Astrocyte of the spinal cord (primary cell): Measurements from ENCODE around the gene YAF2.

Source experiments
- DNase-seq: peaks from one replicate; pipeline ENCODE4 v3.0.0; 2011; ENCODE audit warnings: low read depth, low spot score
- H3K4me3 ChIP-seq: 2 replicates; pipeline ENCODE4 v1.5.1; 2011; ENCODE audit warnings: low read depth, mild to moderate bottlenecking, low read length, moderate library complexity
- CTCF ChIP-seq: IDR thresholded peaks from 2 replicates; pipeline ENCODE4 v1.5.1; 2012; ENCODE audit warnings: low read depth, mild to moderate bottlenecking, low read length, inconsistent platforms
- in situ Hi-C: cut with HindIII; loops from 2 replicates; pipeline ENCODE4 v1.10.0; 2017; ENCODE audit warnings: low sequenced_read_pairs

YAF2 gene

DNA sequence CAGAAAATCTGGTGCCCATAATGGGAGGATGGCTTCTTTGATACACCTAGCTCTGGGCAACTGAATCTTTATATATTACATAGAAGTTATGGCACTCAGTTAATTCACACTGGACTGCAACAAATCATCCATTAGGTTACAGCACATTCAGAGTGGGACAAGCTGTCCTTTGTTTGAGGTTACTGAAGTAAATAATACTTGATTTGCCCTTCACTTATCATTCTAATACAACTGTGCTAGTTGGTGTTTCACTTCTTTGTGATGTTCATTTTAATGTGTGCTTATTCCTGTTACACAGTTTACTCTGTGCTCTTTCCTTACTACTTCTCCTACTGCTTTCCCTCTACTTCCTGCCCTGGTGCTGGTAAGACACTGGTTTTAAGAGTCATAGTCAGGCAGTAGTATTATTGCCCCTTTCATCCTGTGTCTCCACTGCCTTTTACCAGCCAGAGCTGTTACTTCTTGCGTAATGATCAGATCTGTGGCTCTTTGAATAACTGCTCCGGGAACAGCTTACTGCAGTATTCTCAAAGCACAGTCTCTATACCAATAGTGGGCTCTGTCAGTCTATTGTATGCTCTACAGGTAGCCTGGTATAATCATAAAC lies 57.0 kb downstream of the YAF2 start:
- no peak overlapping the region for H3K4me3 ChIP-seq
- in situ Hi-C loops, result no loop called here
- peak; percentile 16 for DNase-seq
- no peak for TF ChIP-seq CTCF

- no peak overlapping the region for H3K4me3 ChIP-seq
- no peak for DNase-seq
- in situ Hi-C loops, result no loop called here
- no peak for TF ChIP-seq CTCF
These were observed 59.9 kb downstream of the YAF2 start for GRCh38 chr12:42178101-42178500.

DNA sequence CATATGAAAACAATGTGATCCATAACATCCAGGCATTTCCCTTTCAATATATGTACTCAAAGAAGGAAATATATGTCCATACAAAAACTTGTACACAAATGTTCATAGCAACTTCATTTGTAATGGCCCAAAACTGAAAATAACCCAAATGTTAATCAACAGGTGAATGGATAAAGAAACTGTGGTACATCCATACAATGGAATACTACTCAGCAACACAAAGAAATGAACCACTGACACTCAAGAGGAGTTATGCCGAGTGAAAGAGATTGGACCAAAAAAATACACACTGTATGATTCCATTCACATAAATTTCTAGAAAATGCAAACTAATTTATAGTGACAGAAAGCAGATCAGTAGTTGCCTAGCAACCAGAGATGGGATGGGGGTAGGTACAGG lies 63.1 kb downstream of the YAF2 start:
- TF ChIP-seq CTCF, result no peak
- no peak overlapping the region for H3K4me3 ChIP-seq
- in situ Hi-C loops, result no loop called here
- no peak for DNase-seq

- DNase-seq, result no peak
- no peak overlapping the region for H3K4me3 ChIP-seq
- in situ Hi-C loops, result no loop called here
- TF ChIP-seq CTCF, result no peak
These were observed 64.0 kb downstream of the YAF2 start for GRCh38 chr12:42173961-42174521.

GRCh38 chr12:42172441-42173210 lies 65.4 kb downstream of the YAF2 start:
- in situ Hi-C loops, result no loop called here
- no peak overlapping the region for H3K4me3 ChIP-seq
- TF ChIP-seq CTCF, result no peak
- DNase-seq, result no peak

GRCh38 chr12:42167711-42168110 lies 70.3 kb downstream of the YAF2 start:
- H3K4me3 ChIP-seq, result no peak overlapping the region
- in situ Hi-C loops, result no loop called here
- DNase-seq, result no peak
- TF ChIP-seq CTCF, result no peak
